HEK293 (cell line): ENCODE measurements around the gene TMEM39B.

Experiments
- CTCF ChIA-PET: fragments of 350-600 bp; formaldehyde crosslinking; extraction: SDS; loops from one replicate; lab custom pipeline; 2021; ENCODE audit warnings: antibody characterized with exemption; lab: Yijun Ruan, JAX
- POLR2A ChIA-PET: fragments of 300-600 bp; formaldehyde crosslinking; extraction: SDS; loops from one replicate; lab custom pipeline; 2020; ENCODE audit warnings: antibody characterized with exemption, inconsistent platforms; lab: Yijun Ruan, JAX
- H3K27ac ChIP-seq: fragments of 200-500 bp; sonication (Bioruptor generic); 2 replicates; pipeline ENCODE4 v1.5.1; 2014; ENCODE audit warnings: low read depth, low read length, control low read depth, inconsistent platforms; ENCODE audit errors: extremely low read depth
- H3K36me3 ChIP-seq, 2 experiments: fragments of 200-500 bp in 1 of 2; sonication (Bioruptor generic) in 1 of 2; 1 replicate in 1 of 2; 2 replicates in 1 of 2; pipeline ENCODE4 v1.5.1; 2014 to 2017; ENCODE audit warnings: inconsistent platforms in 2 of 2, low read length in 2 of 2; ENCODE audit not compliant: control insufficient read depth in 2 of 2, insufficient read depth in 1 of 2
- H3K4me1 ChIP-seq: fragments of 200-500 bp; sonication (Bioruptor generic); 2 replicates; pipeline ENCODE4 v1.5.1; 2014; ENCODE audit warnings: mild to moderate bottlenecking, low read length, inconsistent platforms; ENCODE audit not compliant: control insufficient read depth, insufficient read depth
- H3K4me3 ChIP-seq: 2 replicates; pipeline ENCODE4 v1.5.1; 2011; ENCODE audit warnings: low read depth, mild to moderate bottlenecking, control low read depth, low read length, moderate library complexity
- H3K9me3 ChIP-seq: fragments of 200-500 bp; sonication (Bioruptor generic); 2 replicates; pipeline ENCODE4 v1.5.1; 2014; ENCODE audit warnings: low read depth, low read length, inconsistent platforms; ENCODE audit not compliant: control insufficient read depth, insufficient read depth
- BCL11B ChIP-seq: fragments of 450-650 bp; formaldehyde crosslinking; IDR thresholded peaks from 2 replicates; pipeline ENCODE4 v1.5.1; 2016; ENCODE audit warnings: low read depth, missing biosample characterization, missing genetic modification characterization
- ELK4 ChIP-seq: IDR thresholded peaks from 2 replicates; pipeline ENCODE4 v1.6.1; 2011; ENCODE audit warnings: mild to moderate bottlenecking, low read depth, low read length, borderline replicate concordance
- GLI4 ChIP-seq: fragments of 450-650 bp; formaldehyde crosslinking; IDR thresholded peaks from 2 replicates; pipeline ENCODE4 v1.5.1; 2016; ENCODE audit warnings: missing biosample characterization, missing genetic modification characterization
- MZF1 ChIP-seq: fragments of 450-650 bp; formaldehyde crosslinking; IDR thresholded peaks from 2 replicates; pipeline ENCODE4 v1.5.1; 2017; ENCODE audit warnings: missing biosample characterization, missing genetic modification characterization, borderline replicate concordance
- PRDM2 ChIP-seq: fragments of 450-650 bp; formaldehyde crosslinking; IDR thresholded peaks from 2 replicates; pipeline ENCODE4 v1.5.1; 2016; ENCODE audit warnings: missing biosample characterization, missing genetic modification characterization, borderline replicate concordance
- RBAK ChIP-seq: fragments of 450-650 bp; formaldehyde crosslinking; IDR thresholded peaks from 2 replicates; pipeline ENCODE4 v1.5.1; 2016; ENCODE audit warnings: missing biosample characterization, missing genetic modification characterization
- SP3 ChIP-seq: fragments of 450-650 bp; formaldehyde crosslinking; IDR thresholded peaks from 2 replicates; pipeline ENCODE4 v1.5.1; 2016; ENCODE audit warnings: missing biosample characterization, missing genetic modification characterization
- WT1 ChIP-seq: fragments of 450-650 bp; formaldehyde crosslinking; IDR thresholded peaks from 2 replicates; pipeline ENCODE4 v1.5.1; 2016; ENCODE audit warnings: missing biosample characterization, missing genetic modification characterization
- YY2 ChIP-seq: fragments of 450-650 bp; formaldehyde crosslinking; IDR thresholded peaks from 2 replicates; pipeline ENCODE4 v1.5.1; 2016; ENCODE audit warnings: missing biosample characterization, missing genetic modification characterization
- ZBTB26 ChIP-seq: fragments of 450-650 bp; formaldehyde crosslinking; optimal IDR thresholded peaks from 2 replicates; pipeline ENCODE3; 2016; ENCODE audit warnings: missing biosample characterization, mild to moderate bottlenecking, missing genetic modification characterization
- ZBTB8A ChIP-seq: fragments of 450-650 bp; formaldehyde crosslinking; IDR thresholded peaks from 2 replicates; pipeline ENCODE4 v1.5.1; 2016; ENCODE audit warnings: missing biosample characterization, missing genetic modification characterization
- ZNF112 ChIP-seq: fragments of 450-650 bp; formaldehyde crosslinking; IDR thresholded peaks from 2 replicates; pipeline ENCODE4 v1.5.0; 2017; ENCODE audit warnings: missing biosample characterization, missing genetic modification characterization
- ZNF114 ChIP-seq: fragments of 450-650 bp; formaldehyde crosslinking; IDR thresholded peaks from 2 replicates; pipeline ENCODE4 v1.5.0; 2017; ENCODE audit warnings: missing biosample characterization, missing genetic modification characterization
- ZNF132 ChIP-seq: fragments of 450-650 bp; formaldehyde crosslinking; IDR thresholded peaks from 2 replicates; pipeline ENCODE4 v1.5.1; 2017; ENCODE audit warnings: missing biosample characterization, missing genetic modification characterization, borderline replicate concordance
- ZNF157 ChIP-seq: fragments of 450-650 bp; formaldehyde crosslinking; IDR thresholded peaks from 2 replicates; pipeline ENCODE4 v1.5.1; 2016; ENCODE audit warnings: missing biosample characterization, missing genetic modification characterization
- ZNF2 ChIP-seq: fragments of 450-650 bp; formaldehyde crosslinking; IDR thresholded peaks from 2 replicates; pipeline ENCODE4 v1.5.1; 2016; ENCODE audit warnings: missing biosample characterization, missing genetic modification characterization
- ZNF23 ChIP-seq: fragments of 450-650 bp; formaldehyde crosslinking; IDR thresholded peaks from 2 replicates; pipeline ENCODE4 v1.5.1; 2016; ENCODE audit warnings: missing biosample characterization, missing genetic modification characterization, borderline replicate concordance
- ZNF239 ChIP-seq: fragments of 450-650 bp; formaldehyde crosslinking; IDR thresholded peaks from 2 replicates; pipeline ENCODE4 v1.5.1; 2016; ENCODE audit warnings: missing biosample characterization, missing genetic modification characterization
- ZNF324 ChIP-seq: fragments of 450-650 bp; formaldehyde crosslinking; IDR thresholded peaks from 2 replicates; pipeline ENCODE4 v1.5.1; 2016; ENCODE audit warnings: missing biosample characterization, missing genetic modification characterization
- ZNF37A ChIP-seq: fragments of 450-650 bp; IDR thresholded peaks from 2 replicates; pipeline ENCODE4 v1.5.1; 2018; ENCODE audit warnings: missing biosample characterization, missing genetic modification characterization
- ZNF513 ChIP-seq: fragments of 450-650 bp; IDR thresholded peaks from 2 replicates; pipeline ENCODE4 v1.5.1; 2018; ENCODE audit warnings: missing biosample characterization, missing genetic modification characterization
- ZNF514 ChIP-seq: fragments of 450-650 bp; formaldehyde crosslinking; IDR thresholded peaks from 2 replicates; pipeline ENCODE4 v1.5.1; 2016; ENCODE audit warnings: missing biosample characterization, missing genetic modification characterization
- ZNF580 ChIP-seq: fragments of 450-650 bp; formaldehyde crosslinking; IDR thresholded peaks from 2 replicates; pipeline ENCODE4 v1.5.1; 2016; ENCODE audit warnings: missing biosample characterization, missing genetic modification characterization
- ZNF600 ChIP-seq: fragments of 450-650 bp; formaldehyde crosslinking; IDR thresholded peaks from 2 replicates; pipeline ENCODE4 v1.5.1; 2016; ENCODE audit warnings: missing biosample characterization, missing genetic modification characterization
- ZNF626 ChIP-seq: fragments of 450-650 bp; sonication (Bioruptor Pico); formaldehyde crosslinking; IDR thresholded peaks from 2 replicates; pipeline ENCODE4 v1.5.1; 2018; ENCODE audit warnings: missing biosample characterization, missing genetic modification characterization, inconsistent platforms
- ZNF658 ChIP-seq: fragments of 450-650 bp; formaldehyde crosslinking; IDR thresholded peaks from 2 replicates; pipeline ENCODE4; 2016; ENCODE audit warnings: missing biosample characterization, missing genetic modification characterization
- ZNF692 ChIP-seq: fragments of 450-650 bp; formaldehyde crosslinking; IDR thresholded peaks from 2 replicates; pipeline ENCODE4 v1.5.1; 2016; ENCODE audit warnings: missing biosample characterization, missing genetic modification characterization
- ZNF701 ChIP-seq: fragments of 450-650 bp; formaldehyde crosslinking; IDR thresholded peaks from 2 replicates; pipeline ENCODE4 v1.5.1; 2016; ENCODE audit warnings: missing biosample characterization, missing genetic modification characterization

The TMEM39B gene

GRCh38 chr1:32150847-32151246 is 78.1 kb downstream of the TMEM39B start:
- H3K4me3 ChIP-seq: no peak overlapping the region
- ChIA-PET CTCF (interaction anchor here (0.7 to 1.3 kb wide), 4 partner anchors 37 to 80 kb away, joined by 3 to 4 read pairs (median 4); no protein-coding TSS in a partner anchor), POLR2A (interaction anchor here (1.3 to 1.8 kb wide), 3 partner anchors 29 to 77 kb away, joined by 5 to 7 read pairs (median 7); partner anchors contain the start of genes KPNA6 and TXLNA)
- H3K9me3 ChIP-seq: no peaks in the 10 kb centered on the region
- peak overlapping the region; percentile 42 for H3K27ac ChIP-seq
- peaks cover 15% of the 10 kb centered on the region for H3K4me1 ChIP-seq
- H3K36me3 ChIP-seq: peaks cover 11 to 30% of the 10 kb centered on the region in 2 experiments; a peak in 2 of 3 replicates
- TF ChIP-seq ZNF239 (tag by site-specific recombination) (no peak), ZNF23 (tag by site-specific recombination) (no peak), WT1 (tag by site-specific recombination) (0 out of 2 replicates have a peak, but pooled peaks have one; percentile 29), ZNF658 (tag by site-specific recombination) (no peak), ZNF114 (tag by site-specific recombination) (no peak), ZNF580 (tag by site-specific recombination) (0 out of 2 replicates have a peak, but pooled peaks have one; percentile 29), MZF1 (tag by site-specific recombination) (0 out of 2 replicates have a peak, but pooled peaks have one; percentile 79), ZBTB8A (tag by site-specific recombination) (peak; percentile 38; the same call in 1 of the 2 replicates), ZNF513 (tag by site-specific recombination) (no peak), ELK4 (no peak), ZNF132 (tag by site-specific recombination) (no peak), ZNF514 (tag by site-specific recombination) (no peak), ZNF2 (tag by site-specific recombination) (no peak), ZNF692 (tag by site-specific recombination) (no peak), ZNF324 (tag by site-specific recombination) (no peak), ZNF112 (no peak), ZBTB26 (tag by site-specific recombination) (no peak), GLI4 (tag by site-specific recombination) (no peak), ZNF600 (tag by site-specific recombination) (no peak), YY2 (tag by site-specific recombination) (no peak), SP3 (no peak), PRDM2 (tag by site-specific recombination) (no peak), BCL11B (tag by site-specific recombination) (no peak), ZNF157 (no peak), RBAK (no peak), ZNF37A (tag by site-specific recombination) (no peak), ZNF626 (no peak), ZNF701 (tag by site-specific recombination) (no peak)
